SU-DHL-6 (cell line): ENCODE measurements around the gene PAX4.

Source experiments
- H2AFZ ChIP-seq: fragments of 200-600 bp; sonication (generic); 2 replicates; pipeline ENCODE4 v1.6.1; 2014; ENCODE audit warnings: low read depth, mild to moderate bottlenecking, moderate library complexity, mixed read lengths, antibody characterized with exemption, low read length; ENCODE audit not compliant: severe bottlenecking
- H3F3A ChIP-seq: fragments of 200-600 bp; shearing (Covaris generic); 2 replicates; pipeline ENCODE4 v1.6.0; 2016; ENCODE audit warnings: antibody characterized with exemption, mild to moderate bottlenecking; ENCODE audit not compliant: insufficient read depth
- H3K27ac ChIP-seq: fragments of 200-600 bp; sonication (generic); 2 replicates; pipeline ENCODE4 v1.5.1; 2016; ENCODE audit warnings: low read depth, mild to moderate bottlenecking, low read length, moderate library complexity, mixed read lengths
- H3K27me3 ChIP-seq: fragments of 200-600 bp; sonication (generic), shearing (Covaris generic); 2 replicates; pipeline ENCODE4 v1.6.0; 2014; ENCODE audit warnings: mild to moderate bottlenecking, low read length
- H3K36me3 ChIP-seq: fragments of 200-600 bp; sonication (generic); 2 replicates; pipeline ENCODE4 v1.6.1; 2014; ENCODE audit warnings: mild to moderate bottlenecking, low read length, mixed read lengths
- H3K4me2 ChIP-seq: fragments of 300-600, 200-600 bp; shearing (Covaris generic), sonication (generic); 2 replicates; pipeline ENCODE4 v1.6.0; 2014; ENCODE audit warnings: low read length, low read depth, mild to moderate bottlenecking; ENCODE audit not compliant: poor library complexity, severe bottlenecking
- H3K4me3 ChIP-seq: fragments of 200-600 bp; sonication (generic); 2 replicates; pipeline ENCODE4 v1.5.1; 2014; ENCODE audit warnings: antibody characterized with exemption, low read length, mild to moderate bottlenecking, mixed read lengths; ENCODE audit not compliant: insufficient read depth, poor library complexity, severe bottlenecking
- H3K79me2 ChIP-seq: fragments of 200-600 bp; sonication (generic); 2 replicates; pipeline ENCODE4 v1.6.1; 2014; ENCODE audit warnings: mild to moderate bottlenecking, low read length, moderate library complexity; ENCODE audit not compliant: insufficient read depth
- H3K9ac ChIP-seq: fragments of 200-600 bp; sonication (generic); 2 replicates; pipeline ENCODE4 v1.7.0; 2014; ENCODE audit warnings: mild to moderate bottlenecking, low read length
- H3K9me2 ChIP-seq: fragments of 200-600 bp; sonication (generic); replicated peaks from 2 replicates; pipeline ENCODE4 v1.6.1; 2014; ENCODE audit warnings: low read length; ENCODE audit not compliant: insufficient read depth
- H3K9me3 ChIP-seq: fragments of 200-600 bp; sonication (generic); 2 replicates; pipeline ENCODE4 v1.6.1; 2014; ENCODE audit warnings: low read length, mixed read lengths; ENCODE audit not compliant: insufficient read depth
- H4K20me1 ChIP-seq: fragments of 200-600 bp; sonication (generic); 2 replicates; pipeline ENCODE4 v1.6.1; 2014; ENCODE audit warnings: low read depth, mild to moderate bottlenecking, antibody characterized with exemption, low read length, moderate library complexity, mixed read lengths
- EZH2phosphoT487 ChIP-seq: fragments of 200-600 bp; sonication (generic), shearing (Covaris generic); conservative IDR thresholded peaks from 2 replicates; pipeline ENCODE4 v1.6.1; 2018; ENCODE audit warnings: mild to moderate bottlenecking, antibody characterized with exemption, low read length, moderate library complexity, mixed read lengths
- TF ChIP-seq, protein P1 (sequence below): fragments of 200-600 bp; sonication (generic); IDR thresholded peaks from one replicate; pipeline ENCODE4 v1.5.1; 2017; ENCODE audit warnings: antibody characterized with exemption, mild to moderate bottlenecking, low read length, moderate library complexity; ENCODE audit not compliant: insufficient read depth, poor library complexity, severe bottlenecking

Gene PAX4

DNA sequence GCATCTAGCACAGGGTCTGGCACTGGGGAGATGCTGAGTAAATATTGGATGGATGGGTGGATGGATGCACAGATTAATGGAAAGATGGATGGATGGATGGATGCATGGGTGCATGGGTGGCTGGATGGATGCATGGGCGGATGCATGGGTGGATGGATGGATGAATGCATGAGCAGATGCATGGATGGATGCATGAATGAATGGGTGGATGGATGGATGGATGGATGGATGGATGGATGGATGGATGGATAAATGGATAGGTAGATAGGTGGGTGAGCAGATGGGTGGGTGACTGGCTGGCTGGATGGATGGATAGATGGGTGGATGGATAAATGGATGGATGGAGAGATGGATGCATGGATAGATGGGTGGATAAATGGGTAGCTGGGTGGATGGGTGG lies 5.7 kb downstream of the PAX4 start:
- no peaks in the 10 kb centered on the region for H3K79me2 ChIP-seq
- no peaks in the 10 kb centered on the region for H4K20me1 ChIP-seq
- H3K4me3 ChIP-seq = no peak overlapping the region
- H3K4me2 ChIP-seq = no peak overlapping the region
- no peak overlapping the region for H2AFZ ChIP-seq
- no peak for TF ChIP-seq EZH2phosphoT487
- TF ChIP-seq, protein P1, sequence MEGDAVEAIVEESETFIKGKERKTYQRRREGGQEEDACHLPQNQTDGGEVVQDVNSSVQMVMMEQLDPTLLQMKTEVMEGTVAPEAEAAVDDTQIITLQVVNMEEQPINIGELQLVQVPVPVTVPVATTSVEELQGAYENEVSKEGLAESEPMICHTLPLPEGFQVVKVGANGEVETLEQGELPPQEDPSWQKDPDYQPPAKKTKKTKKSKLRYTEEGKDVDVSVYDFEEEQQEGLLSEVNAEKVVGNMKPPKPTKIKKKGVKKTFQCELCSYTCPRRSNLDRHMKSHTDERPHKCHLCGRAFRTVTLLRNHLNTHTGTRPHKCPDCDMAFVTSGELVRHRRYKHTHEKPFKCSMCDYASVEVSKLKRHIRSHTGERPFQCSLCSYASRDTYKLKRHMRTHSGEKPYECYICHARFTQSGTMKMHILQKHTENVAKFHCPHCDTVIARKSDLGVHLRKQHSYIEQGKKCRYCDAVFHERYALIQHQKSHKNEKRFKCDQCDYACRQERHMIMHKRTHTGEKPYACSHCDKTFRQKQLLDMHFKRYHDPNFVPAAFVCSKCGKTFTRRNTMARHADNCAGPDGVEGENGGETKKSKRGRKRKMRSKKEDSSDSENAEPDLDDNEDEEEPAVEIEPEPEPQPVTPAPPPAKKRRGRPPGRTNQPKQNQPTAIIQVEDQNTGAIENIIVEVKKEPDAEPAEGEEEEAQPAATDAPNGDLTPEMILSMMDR = no peak
- H3K9me3 ChIP-seq = peaks cover 13% of the 10 kb centered on the region; the same call in 1 of the 2 replicates
- H3K9me2 ChIP-seq = no peaks in the 10 kb centered on the region
- no peak overlapping the region for H3K27ac ChIP-seq
- H3K9ac ChIP-seq = no peak overlapping the region
- H3K27me3 ChIP-seq = no peaks in the 10 kb centered on the region; the same call in 1 of the 2 replicates
- H3K36me3 ChIP-seq = no peaks in the 10 kb centered on the region
- H3F3A ChIP-seq = no peaks in the 10 kb centered on the region

DNA sequence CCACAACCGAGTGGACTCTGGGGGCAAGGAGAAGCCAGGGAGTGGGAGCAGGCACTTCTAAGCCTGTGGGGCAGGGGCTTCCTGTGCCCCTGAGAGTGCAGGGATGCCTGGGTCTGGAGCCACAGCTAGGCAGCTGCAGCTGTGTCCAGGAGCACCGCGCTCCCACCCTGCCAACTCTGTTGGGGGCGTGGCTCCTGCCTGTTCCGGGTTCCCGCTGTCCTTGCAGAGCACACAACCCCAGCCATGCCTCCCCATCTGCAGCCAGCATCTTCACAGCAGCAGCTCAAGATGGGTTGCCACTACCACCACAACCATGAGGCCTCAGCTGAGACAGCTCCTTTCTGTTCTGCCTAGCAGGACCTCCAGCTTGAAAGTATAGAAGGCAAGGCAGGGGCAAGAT lies 8.6 kb downstream of the PAX4 start:
- no peak overlapping the region for H3K4me3 ChIP-seq
- no peaks in the 10 kb centered on the region for H4K20me1 ChIP-seq
- no peak overlapping the region for H3K27ac ChIP-seq
- no peak for TF ChIP-seq EZH2phosphoT487
- TF ChIP-seq, protein P1 = no peak
- H3K79me2 ChIP-seq = no peaks in the 10 kb centered on the region
- H3K27me3 ChIP-seq = no peaks in the 10 kb centered on the region; the same call in 1 of the 2 replicates
- no peaks in the 10 kb centered on the region for H3F3A ChIP-seq
- H3K36me3 ChIP-seq = no peaks in the 10 kb centered on the region
- no peak overlapping the region for H3K9ac ChIP-seq
- H3K9me2 ChIP-seq = no peaks in the 10 kb centered on the region
- H2AFZ ChIP-seq = no peak overlapping the region
- H3K9me3 ChIP-seq = peaks cover 13% of the 10 kb centered on the region; the same call in 1 of the 2 replicates
- no peak overlapping the region for H3K4me2 ChIP-seq

DNA sequence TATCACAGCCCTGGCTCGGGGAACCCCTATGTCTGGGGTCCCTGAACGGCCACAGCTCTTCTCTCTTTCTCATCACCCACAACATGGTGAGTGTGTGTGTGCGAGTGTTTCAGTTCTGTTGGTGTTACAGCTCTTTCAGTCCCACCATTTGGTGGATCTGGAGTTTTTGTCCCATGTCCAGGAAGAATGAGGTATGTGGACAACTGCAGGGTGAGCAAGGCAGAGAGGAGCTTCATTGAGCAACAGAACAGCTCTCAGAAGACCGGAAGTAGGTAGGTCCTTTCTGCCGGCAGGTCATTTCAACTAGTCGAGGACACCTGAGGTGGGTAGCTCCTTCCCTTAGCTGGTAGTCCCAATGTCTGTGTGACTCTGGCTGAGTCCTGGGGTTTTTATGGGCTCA lies 9.5 kb downstream of the PAX4 start:
- Histone ChIP-seq H3F3A (no peaks in the 10 kb centered on the region), H3K9ac (no peak overlapping the region), H3K4me2 (no peak overlapping the region), H3K79me2 (no peaks in the 10 kb centered on the region), H3K27ac (no peak overlapping the region), H2AFZ (no peak overlapping the region), H3K9me2 (no peaks in the 10 kb centered on the region), H3K27me3 (no peaks in the 10 kb centered on the region; the same call in 1 of the 2 replicates), H3K36me3 (no peaks in the 10 kb centered on the region), H3K9me3 (peaks cover 13% of the 10 kb centered on the region; the same call in 1 of the 2 replicates), H3K4me3 (no peak overlapping the region), H4K20me1 (no peaks in the 10 kb centered on the region)
- no peak for TF ChIP-seq EZH2phosphoT487
- TF ChIP-seq, protein P1 = no peak

DNA sequence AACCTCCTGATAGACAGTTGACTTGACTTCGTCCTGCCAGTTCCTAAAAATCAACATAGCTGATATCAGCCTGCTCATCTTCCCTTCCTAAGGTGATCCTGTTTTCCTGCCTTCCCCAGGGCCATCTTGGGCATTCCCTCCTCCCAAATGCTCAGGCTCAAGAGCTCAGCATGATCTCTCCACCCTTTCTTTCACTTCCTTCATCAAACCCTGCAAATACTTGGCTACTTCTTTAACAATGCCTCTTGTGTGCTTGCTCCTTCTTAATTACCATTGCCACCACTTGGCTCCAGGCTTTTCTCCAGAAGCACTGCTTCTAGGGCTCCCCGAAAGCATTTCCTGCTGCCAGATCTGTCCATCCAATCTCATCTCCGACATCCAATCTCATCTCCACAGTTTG lies 17.1 kb downstream of the PAX4 start:
- no peak overlapping the region for H3K27ac ChIP-seq
- no peaks in the 10 kb centered on the region for H3K9me3 ChIP-seq
- H3K4me2 ChIP-seq = no peak overlapping the region
- H3K36me3 ChIP-seq = no peaks in the 10 kb centered on the region
- no peaks in the 10 kb centered on the region for H3K9me2 ChIP-seq
- no peaks in the 10 kb centered on the region for H3F3A ChIP-seq
- no peak overlapping the region for H2AFZ ChIP-seq
- H3K9ac ChIP-seq = no peak overlapping the region
- H3K79me2 ChIP-seq = no peaks in the 10 kb centered on the region
- H4K20me1 ChIP-seq = no peaks in the 10 kb centered on the region
- TF ChIP-seq, protein P1 = no peak
- TF ChIP-seq EZH2phosphoT487 = no peak
- H3K27me3 ChIP-seq = no peaks in the 10 kb centered on the region
- H3K4me3 ChIP-seq = no peak overlapping the region
